Measurements from ENCODE around the gene ABCD1.

DNA sequence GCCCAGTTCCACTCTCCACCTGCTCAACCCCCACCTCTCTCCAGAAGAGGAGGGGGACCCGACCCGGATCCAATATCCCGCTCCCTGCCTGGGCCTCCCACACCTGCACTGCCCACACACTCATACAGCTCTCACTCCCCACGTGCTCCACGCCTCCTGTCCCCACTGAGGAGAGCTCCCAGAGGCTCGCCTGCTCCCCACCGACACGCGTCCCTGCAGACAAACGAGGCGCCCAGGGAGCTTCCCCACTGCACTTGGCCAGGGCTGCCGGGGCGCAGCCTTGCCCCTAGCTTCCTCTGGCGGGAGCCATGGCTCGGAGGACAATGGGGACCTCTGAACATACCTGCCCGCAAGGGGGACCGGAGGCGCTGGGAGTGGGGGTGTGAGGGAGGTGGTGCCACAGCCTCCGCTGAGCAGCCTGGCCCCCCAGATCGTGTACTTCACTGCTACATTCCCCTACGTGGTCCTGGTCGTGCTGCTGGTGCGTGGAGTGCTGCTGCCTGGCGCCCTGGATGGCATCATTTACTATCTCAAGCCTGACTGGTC is 32.0 kb upstream of the ABCD1 start:
- TF ChIP-seq CTCF (IDR thresholded peaks at IDR 0.05) (no peak), POLR2A (IDR thresholded peaks at IDR 0.05) (no peak)

All from breast epithelium (tissue), 3 donors.